IPS DF 4.7 (cell line): Measurements from ENCODE around the gene NOX5.

Source experiments
- DNase-seq: peaks from one replicate; pipeline ENCODE4 v3.0.0-alpha.2; 2013; ENCODE audit warnings: low spot score; ENCODE audit errors: extremely low read depth

NOX5 gene

GRCh38 chr15:68991723-68992122 lies 22.8 kb upstream of the NOX5 start:
- no peak for DNase-seq

- DNase-seq = no peak
Observed at GRCh38 chr15:68992696-68993095, 21.8 kb upstream of the NOX5 start.

GRCh38 chr15:68993276-68993675 lies 21.2 kb upstream of the NOX5 start:
- no peak for DNase-seq

DNA sequence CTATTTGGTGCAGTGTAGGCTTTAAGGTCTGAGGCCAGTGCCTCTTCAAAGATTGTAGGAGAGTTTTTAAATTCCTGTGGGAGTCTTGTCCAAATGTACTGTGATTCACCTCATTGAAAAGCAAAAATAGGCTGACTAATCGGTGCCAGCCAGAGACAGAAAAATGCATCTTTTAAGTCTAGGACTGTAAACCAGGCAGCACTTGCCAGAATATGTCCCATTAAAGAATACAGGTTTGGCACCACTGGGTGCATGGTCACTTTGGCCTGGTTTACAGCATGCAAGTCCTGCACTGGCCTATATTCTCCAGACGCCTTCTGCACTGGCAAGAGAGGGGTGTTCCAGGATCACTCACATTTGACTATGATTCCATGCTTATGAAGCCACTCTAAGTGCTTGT lies 20.3 kb upstream of the NOX5 start:
- no peak for DNase-seq

GRCh38 chr15:68994981-68995761 lies 19.3 kb upstream of the NOX5 start:
- no peak for DNase-seq

GRCh38 chr15:68997050-68997449 lies 17.4 kb upstream of the NOX5 start:
- no peak for DNase-seq

DNA sequence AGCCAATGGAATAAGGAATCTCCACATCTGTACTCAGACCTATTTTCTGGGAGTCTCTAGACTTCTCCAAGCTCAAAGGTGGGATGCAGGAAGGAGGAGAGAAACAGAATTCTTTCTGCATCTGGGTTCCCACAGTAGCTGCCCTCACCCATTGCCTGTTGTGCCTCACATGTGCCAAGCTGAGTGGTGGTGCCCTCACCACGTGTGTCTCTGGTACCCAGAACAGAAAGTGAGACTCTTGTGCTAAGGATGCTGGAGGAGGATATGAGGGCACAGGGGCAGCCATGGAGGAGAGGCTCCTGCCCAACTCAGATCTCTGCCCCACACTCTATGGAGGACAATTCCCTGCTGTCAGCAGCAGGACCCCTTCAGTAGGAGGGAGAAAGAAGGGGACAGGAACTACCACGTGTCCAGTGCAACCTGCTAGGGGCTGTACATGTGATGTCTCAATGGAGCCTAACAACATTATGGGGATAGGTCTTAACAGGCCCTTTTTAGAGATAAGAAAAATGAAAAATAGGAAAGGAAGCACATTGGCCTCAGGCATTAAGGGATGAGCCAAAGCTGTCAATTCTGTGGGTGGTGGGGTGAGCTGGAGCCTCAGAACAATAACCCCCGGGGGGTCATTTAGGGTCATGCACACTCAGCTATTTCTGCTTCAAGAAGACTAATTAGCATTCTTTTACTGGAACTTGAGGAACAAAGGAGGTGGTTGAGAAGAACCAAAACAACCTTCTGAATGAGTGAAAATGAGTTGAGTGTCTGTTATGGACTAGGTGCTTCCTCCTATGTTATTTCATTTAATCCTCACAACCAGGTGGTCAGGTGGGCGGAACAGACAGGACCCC lies 16.3 kb upstream of the NOX5 start:
- no peak for DNase-seq

GRCh38 chr15:68999091-68999490 lies 15.4 kb upstream of the NOX5 start:
- no peak for DNase-seq

DNA sequence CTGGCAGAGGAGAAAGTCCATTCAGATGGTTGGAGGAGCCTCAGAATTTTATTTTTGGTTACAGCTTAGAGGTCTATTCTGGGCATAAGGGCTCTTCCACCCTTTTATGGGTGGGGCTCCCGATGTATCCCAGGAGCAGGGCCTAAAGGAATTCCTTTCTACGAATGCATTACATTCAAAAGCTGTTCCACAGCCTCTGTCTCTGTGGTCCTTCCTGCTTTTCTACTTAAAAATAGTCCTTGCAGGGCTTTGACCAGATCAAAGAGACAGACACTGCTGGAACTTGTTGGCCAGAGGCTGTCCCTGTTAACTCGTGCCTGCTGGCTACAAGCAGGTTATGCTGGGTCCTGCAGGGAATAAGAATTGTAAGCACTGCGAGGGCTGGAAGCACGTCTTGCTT lies 14.4 kb upstream of the NOX5 start:
- DNase-seq = no peak

- no peak for DNase-seq
Observed at GRCh38 chr15:69000725-69001503, 13.6 kb upstream of the NOX5 start.

DNA sequence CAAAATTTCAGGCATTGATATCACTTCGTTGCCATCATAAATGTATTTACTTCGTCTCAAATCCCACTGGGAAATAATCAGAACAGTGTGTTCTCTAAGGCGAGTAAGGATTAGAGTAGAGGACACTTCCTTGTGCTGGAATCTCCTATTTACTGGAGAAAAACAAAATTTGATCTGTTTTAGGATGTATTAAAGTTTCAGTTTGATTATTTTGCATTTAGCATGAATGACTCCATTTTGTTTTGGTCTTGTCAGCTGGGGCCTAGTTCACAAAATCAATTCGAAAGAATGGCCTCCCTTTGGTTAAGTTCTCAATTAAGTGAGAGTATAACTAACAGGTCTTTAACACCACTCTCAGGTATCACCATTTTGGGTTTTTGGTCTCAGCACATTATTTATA lies 11.7 kb upstream of the NOX5 start:
- no peak for DNase-seq

GRCh38 chr15:69004011-69004410 lies 10.5 kb upstream of the NOX5 start:
- no peak for DNase-seq

DNA sequence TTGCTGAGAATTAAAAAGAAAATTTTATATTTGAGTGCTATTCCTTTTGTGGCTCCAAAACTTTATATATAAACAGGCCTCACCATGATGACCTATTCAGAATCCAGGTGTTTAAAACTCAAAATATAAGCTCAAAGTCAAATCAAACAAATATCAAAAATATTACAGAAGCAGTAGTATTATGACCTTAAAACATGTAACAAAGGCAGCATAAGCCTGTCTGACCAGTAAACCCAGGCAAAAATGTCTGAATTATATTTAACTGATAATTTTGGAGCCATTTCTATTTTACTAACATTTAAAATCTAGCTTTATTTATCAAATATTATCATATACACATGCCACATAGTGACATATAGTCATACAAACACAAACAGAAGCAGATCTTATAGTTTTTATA lies 6.4 kb upstream of the NOX5 start:
- no peak for DNase-seq

DNA sequence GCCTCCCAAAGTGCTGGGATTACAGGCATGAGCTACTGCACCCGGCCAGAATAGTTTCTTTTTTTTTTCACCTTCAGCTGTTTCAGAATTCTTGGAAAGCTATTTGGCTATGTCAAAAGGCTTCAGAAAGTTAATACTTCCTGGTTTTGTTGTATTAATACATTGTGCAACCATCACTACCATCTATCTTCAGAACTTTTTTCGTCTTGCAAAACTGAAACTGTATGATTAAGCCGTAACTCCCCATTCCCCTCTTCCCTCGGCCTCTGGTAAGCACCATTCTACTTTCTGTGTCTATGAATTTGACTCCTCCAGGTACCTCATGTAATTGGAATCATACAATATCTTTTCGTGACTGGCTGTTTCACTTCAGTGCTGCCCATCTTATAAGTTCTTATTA lies 5.2 kb upstream of the NOX5 start:
- no peak for DNase-seq

- DNase-seq = no peak
Observed at GRCh38 chr15:69011641-69012040, 2.9 kb upstream of the NOX5 start.

DNA sequence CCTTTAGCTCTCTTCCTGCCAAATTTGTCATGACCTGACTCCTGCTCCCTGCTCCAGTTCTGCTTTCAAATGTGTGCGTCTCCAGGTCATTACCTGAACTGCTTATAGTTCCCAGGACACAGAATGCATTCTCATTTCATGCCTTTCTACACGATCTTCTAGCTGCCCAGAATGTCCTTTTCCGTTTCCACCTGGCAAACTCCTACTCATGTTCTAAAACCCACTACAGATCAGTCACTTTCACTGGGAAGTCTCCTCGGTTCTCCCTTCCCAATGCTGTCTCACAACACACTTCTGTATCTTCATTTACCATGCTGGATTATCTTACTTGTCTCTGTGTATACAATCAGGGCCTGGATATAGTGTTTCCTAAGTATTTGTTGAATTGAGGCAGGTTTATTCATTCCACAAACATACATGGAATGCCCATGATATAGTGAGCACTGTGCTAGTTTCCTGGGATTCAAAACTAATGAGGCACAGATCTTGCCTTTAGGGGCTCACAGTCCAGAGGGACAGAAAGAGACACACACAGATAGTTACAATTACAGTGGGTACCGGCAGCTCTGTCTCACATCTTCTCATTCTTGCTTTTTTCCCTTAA lies 1.6 kb upstream of the NOX5 start:
- DNase-seq = no peak

DNA sequence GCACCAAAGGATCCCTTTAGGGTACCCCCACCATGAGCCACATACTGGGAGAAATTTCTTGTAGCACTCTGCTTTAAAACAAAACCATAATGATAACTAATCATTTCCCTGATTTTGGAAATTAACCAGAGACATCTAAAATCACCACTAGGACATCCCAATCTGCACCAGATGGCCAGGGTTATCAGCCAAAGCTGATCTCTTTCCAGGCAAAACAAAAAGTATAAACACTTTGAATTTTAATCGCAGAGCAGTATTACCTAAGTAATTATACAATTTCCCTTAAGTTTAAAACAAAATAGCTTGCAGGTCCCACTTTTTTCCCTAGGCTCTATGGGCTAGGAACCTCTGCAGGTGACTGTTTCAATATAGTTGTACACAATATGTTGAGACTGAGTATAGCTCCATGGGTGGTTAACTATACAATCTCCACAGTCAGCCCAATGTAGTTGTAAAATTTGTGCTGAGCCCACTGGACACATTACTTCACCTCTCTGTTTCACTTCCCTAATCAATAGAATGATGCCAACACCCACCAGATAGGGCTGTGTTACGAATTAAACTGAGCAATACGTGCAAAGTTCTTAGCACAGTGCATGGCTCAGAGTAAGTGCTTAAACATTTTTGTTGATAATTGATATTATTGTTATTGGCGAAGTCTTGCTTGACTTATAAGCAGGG lies 629 bp upstream of the NOX5 start:
- DNase-seq = no peak

- DNase-seq = no peak
Observed at GRCh38 chr15:69015591-69015990, 1.1 kb downstream of the NOX5 start.

- DNase-seq = no peak
Observed at GRCh38 chr15:69016021-69016595, 1.6 kb downstream of the NOX5 start.

GRCh38 chr15:69017978-69018377 lies 3.5 kb downstream of the NOX5 start:
- DNase-seq = no peak

DNA sequence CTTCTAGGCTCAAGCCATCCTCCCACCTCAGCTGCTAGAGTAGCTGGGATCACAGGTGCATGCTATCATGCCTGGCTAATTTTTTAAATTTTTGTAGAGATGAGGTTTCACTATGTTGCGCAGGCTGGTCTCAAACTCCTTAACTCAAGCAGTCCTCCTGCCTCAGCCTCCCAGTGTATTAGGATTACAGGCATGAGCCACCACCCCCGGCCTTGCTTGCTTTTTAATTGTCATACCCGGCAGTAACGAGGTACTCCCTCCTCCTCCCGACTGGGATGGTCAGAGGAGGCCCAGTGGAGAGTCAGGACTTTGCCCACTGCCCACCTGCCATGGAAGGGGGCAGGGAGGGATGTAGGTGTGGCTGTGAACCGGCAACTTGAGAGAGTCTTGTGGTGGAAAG lies 4.5 kb downstream of the NOX5 start:
- DNase-seq = no peak
